ENCODE results near the gene NSUN5.
"Not testable (repeated sequence)": the region's sequence is repeated elsewhere in the genome, so short reads cannot be mapped to it uniquely, and the experiment has no call there.

NSUN5 gene

DNA sequence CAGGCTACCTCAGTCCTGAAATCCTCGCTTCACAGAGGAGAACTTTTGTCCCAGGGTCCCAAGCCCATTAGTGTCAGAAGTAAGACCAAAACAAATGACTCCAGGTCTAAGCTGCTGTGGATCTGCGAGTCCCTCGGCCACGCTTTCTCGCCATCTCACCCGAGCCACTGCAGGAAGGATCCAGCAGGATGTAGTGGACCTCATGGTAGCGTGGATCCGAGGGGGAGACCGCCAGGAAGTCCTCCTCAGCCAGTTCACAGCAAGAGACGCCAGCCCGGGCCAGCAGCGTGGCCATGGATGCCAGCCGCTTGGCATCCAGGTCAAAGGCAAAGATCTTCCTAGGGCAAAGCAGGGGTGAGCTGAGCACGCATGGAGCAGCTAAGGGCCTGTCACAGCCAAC, 4.6 kb downstream of the NSUN5 start:
- in situ Hi-C loops (cut with MboI; ENCODE audit: low pct_unique_long_range_greater_than_20kb, low sequenced_read_pairs, unreplicated experiment) = no loop called here
- TF ChIP-seq, protein P1, sequence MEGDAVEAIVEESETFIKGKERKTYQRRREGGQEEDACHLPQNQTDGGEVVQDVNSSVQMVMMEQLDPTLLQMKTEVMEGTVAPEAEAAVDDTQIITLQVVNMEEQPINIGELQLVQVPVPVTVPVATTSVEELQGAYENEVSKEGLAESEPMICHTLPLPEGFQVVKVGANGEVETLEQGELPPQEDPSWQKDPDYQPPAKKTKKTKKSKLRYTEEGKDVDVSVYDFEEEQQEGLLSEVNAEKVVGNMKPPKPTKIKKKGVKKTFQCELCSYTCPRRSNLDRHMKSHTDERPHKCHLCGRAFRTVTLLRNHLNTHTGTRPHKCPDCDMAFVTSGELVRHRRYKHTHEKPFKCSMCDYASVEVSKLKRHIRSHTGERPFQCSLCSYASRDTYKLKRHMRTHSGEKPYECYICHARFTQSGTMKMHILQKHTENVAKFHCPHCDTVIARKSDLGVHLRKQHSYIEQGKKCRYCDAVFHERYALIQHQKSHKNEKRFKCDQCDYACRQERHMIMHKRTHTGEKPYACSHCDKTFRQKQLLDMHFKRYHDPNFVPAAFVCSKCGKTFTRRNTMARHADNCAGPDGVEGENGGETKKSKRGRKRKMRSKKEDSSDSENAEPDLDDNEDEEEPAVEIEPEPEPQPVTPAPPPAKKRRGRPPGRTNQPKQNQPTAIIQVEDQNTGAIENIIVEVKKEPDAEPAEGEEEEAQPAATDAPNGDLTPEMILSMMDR (IDR thresholded peaks at IDR 0.05; ENCODE audit: extremely low read depth, insufficient read depth, missing control alignments) = no peak
- no peak for DNase-seq (ENCODE audit: low spot score)

DNA sequence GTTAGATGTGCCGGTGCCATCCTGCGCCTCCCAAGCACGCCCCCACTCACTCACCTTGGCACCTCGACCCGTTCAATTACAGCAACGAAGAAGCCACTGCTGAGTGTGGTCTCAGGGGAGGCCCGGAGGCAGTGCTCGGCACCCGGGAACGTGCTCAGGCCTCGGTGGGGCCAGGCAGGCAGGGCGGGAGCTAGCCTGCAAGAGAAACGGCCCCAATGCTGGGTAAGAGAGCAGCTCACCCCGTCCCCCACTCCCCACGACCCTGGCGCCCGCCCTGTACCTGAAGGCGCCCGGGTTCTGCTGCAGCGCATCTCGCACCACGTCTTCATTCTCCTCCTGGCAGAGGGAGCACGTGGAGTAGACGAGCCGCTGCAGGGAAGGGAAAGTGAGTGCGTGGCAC, 5.1 kb downstream of the NSUN5 start:
- DNase-seq (ENCODE audit: low spot score) = no peak
- TF ChIP-seq, protein P1 (IDR thresholded peaks at IDR 0.05; ENCODE audit: extremely low read depth, insufficient read depth, missing control alignments) = no peak
- in situ Hi-C loops (cut with MboI; ENCODE audit: low pct_unique_long_range_greater_than_20kb, low sequenced_read_pairs, unreplicated experiment) = no loop called here

DNA sequence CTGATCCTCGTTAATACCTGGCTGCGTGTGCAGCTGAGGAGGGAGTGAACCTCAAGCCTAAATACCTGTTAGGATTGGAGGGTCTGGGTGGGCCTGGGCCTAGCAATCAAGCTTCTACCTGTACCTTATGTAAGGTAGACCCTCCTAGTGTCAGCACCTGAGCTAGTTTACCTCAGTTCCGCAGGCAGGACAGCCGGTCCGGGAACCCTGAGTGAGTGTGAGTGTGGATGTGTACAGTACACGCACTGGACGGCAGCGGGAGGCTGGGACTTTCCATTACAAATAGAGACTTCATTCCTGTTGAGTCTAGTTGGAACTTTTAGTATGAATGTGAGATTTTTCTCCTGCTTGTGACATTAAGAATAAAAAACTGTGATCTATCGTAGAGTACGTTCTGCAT, 5.8 kb downstream of the NSUN5 start:
- in situ Hi-C loops (cut with MboI; ENCODE audit: low pct_unique_long_range_greater_than_20kb, low sequenced_read_pairs, unreplicated experiment); DNase-seq (ENCODE audit: low spot score): not testable (repeated sequence)

DNA sequence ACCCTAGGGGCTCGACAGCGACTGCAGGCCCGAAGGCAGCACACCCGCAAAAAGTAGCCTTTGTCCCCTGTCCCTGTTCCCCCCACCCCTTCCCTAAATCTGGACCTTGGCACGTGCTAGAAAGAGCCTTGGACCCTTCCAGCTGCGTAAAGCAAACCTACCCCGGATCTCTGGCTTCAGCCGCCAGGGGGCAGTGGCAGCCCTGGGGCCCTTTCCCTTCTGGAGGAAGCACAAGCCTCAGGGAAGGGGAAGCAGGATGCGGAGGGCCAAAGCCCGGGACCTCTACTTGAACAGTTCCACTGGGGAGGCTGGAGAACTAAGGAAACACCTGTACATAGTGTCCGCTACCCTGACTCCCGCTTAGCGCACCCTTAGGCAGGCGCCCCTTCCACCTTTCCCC, 7.5 kb downstream of the NSUN5 start:
- DNase-seq (ENCODE audit: low spot score); in situ Hi-C loops (cut with MboI; ENCODE audit: low pct_unique_long_range_greater_than_20kb, low sequenced_read_pairs, unreplicated experiment): not testable (repeated sequence)

DNA sequence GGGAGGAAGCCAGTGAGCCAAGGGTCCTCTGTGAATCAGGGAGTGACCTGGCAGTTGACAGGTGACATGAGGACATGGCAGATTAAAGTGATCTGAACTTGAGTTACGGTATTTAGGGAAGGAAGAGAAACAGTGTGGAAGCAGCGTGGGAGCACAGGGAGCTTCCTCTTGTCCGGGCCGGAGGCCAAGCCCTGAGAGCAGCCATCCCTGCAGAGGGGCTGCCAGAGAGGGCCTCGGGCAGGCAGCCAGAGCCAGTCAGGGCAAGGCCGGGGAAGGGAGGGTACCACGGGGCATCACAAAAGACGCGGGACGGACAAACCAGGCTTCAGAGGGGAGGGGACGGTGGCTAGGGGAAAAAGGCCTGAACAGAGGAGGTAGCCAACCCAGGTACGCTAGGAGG, 8.8 kb downstream of the NSUN5 start:
- DNase-seq (ENCODE audit: low spot score); in situ Hi-C loops (cut with MboI; ENCODE audit: low pct_unique_long_range_greater_than_20kb, low sequenced_read_pairs, unreplicated experiment): not testable (repeated sequence)

DNA sequence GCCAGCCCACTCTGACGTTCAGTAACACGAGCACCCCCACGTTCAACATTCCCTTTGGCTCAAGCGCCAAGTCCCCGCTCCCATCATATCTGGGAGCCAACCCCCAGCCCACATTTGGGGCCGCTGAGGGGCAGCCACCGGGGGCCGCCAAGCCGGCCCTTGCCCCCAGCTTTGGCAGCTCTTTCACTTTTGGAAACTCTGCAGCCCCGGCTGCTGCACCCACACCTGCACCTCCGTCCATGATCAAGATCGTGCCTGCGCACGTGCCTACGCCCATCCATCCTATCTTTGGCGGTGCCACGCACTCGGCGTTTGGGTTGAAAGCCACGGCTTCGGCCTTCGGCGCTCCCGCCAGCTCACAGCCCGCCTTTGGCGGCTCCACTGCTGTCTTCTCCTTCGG, 10.9 kb downstream of the NSUN5 start:
- DNase-seq (ENCODE audit: low spot score); in situ Hi-C loops (cut with MboI; ENCODE audit: low pct_unique_long_range_greater_than_20kb, low sequenced_read_pairs, unreplicated experiment): not testable (repeated sequence)

DNA sequence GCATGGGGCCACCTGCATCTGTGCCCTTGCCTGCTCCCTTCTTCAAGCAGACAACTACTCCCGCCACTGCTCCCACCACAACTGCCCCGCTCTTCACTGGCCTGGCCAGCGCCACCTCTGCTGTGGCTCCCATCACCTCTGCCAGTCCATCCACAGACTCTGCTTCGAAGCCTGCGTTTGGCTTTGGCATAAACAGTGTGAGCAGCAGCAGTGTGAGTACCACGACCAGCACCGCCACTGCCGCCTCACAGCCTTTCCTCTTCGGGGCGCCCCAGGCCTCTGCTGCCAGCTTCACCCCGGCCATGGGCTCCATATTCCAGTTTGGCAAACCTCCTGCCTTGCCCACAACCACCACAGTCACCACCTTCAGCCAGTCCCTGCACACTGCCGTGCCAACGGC, 11.4 kb downstream of the NSUN5 start:
- DNase-seq (ENCODE audit: low spot score); in situ Hi-C loops (cut with MboI; ENCODE audit: low pct_unique_long_range_greater_than_20kb, low sequenced_read_pairs, unreplicated experiment): not testable (repeated sequence)

DNA sequence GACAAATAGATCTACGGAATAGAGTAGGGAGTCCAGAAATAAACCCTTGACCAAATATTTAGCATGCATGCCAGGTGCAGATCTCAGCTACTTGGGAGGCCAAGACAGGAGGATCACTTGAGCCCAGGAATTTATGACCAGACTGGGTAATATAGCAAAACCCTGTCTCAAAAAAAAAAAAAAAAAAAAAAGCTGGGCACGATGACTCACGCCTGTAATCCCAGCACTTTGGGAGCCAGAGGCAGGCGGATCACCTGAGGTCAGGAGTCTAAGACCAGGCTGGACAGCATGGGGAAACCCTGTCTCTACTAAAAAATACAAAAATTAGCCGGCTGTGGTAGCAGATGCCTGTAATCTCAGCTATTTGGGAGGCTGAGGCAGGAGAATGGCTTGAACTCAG, 31.4 kb downstream of the NSUN5 start:
- DNase-seq (ENCODE audit: low spot score); in situ Hi-C loops (cut with MboI; ENCODE audit: low pct_unique_long_range_greater_than_20kb, low sequenced_read_pairs, unreplicated experiment): not testable (repeated sequence)

DNA sequence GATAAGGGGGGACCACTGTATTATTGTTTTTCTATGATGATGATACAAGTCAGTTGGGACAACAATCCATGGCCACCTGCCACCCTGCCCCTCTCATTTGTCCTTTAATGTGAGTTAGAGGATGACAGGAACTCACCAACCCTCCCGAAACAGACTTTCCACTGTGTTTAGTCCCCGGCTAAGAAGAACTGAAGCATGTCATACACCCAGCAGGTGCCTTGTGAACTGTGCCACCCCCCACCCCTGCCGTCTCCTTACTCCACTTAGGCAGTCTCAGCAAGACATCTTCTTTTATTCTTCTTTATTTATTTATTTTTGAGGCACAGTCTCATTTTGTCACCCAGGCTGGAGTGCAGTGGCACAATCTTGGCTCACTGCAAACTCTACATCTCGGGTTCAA, 40.8 kb downstream of the NSUN5 start:
- DNase-seq (ENCODE audit: low spot score); in situ Hi-C loops (cut with MboI; ENCODE audit: low pct_unique_long_range_greater_than_20kb, low sequenced_read_pairs, unreplicated experiment): not testable (repeated sequence)

DNA sequence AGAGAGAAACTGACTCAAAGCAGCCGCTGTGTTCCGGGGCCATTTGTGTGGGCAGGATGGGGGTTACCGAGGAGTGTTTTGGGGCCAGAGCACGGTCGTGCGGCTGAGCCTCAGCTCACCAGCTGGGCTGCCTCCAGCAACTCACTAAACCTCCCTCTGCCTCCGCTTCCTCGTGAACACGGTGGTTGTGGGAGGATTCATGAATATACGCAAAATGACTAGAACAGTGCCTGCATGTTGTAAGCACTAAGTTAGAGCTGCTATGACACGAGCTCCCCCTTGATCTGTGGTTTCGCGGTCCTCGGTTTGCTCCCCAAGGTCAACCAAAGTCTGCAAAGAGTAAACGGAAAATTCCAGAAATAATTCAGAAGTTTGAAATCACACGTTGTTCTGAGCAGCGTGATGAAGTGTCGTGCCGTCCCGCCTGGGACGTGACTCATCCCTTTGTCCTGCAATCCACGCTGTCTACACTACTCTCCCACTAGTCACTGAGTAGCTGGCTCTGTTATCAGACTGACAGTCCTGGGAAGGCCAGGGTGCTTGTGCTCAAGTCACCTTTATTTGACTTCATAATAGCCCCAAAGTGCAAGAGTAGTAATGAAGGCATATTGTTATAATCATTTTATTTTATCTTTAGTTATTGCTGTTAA, 41.8 kb downstream of the NSUN5 start:
- in situ Hi-C loops (cut with MboI; ENCODE audit: low pct_unique_long_range_greater_than_20kb, low sequenced_read_pairs, unreplicated experiment); DNase-seq (ENCODE audit: low spot score): not testable (repeated sequence)

DNA sequence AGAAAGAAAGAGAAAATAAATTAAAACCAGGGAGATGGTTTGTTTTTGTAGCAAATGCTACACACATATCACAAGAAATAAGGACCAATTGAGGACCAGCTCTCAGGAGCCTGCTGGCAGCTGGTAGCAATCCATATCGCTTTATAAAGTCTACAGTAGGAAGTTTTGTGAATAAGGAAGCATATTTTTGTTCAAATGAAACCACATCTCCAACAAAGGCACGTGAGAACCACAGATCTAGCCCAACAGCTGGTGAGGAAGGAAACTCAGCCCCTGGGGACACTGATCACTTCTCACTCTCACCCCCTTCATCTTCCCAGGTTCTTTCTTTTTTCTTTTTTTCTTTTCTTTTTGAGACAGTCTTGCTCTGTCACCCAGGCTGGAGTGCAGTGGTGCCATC, 46.2 kb downstream of the NSUN5 start:
- in situ Hi-C loops (cut with MboI; ENCODE audit: low pct_unique_long_range_greater_than_20kb, low sequenced_read_pairs, unreplicated experiment); DNase-seq (ENCODE audit: low spot score): not testable (repeated sequence)
